Middle frontal gyrus (tissue), 1 donor: ENCODE data around the gene ETV3.

Experiments used
- DNase-seq: peaks from one replicate; pipeline ENCODE4 v3.0.0-alpha.2; 2015; ENCODE audit warnings: low spot score; ENCODE audit errors: extremely low spot score

ETV3 gene

GRCh38 chr1:157162345-157162744 lies 24.1 kb upstream of the ETV3 start:
- DNase-seq, result no peak

GRCh38 chr1:157161901-157162300 lies 23.7 kb upstream of the ETV3 start:
- no peak for DNase-seq

DNA sequence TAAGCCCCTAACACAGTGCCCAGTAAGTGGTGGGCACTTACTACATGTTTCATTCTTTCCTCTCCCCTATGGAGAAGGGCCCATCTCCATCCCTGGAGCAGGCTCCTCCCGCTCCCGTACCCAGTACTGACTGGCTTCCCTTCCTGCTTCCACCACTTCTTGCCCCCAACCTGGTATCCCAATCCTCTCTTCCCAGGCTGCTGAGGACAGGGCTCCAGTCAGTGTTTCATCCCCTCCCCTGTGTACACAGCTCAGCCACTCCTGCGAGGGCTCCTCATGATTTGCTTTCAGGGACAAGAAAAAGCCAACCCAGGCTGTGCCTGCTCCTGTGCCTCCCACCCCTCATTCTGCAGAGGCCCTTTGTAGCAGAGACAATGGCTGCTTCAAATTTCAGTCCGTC lies 20.8 kb upstream of the ETV3 start:
- DNase-seq, result no peak

- DNase-seq, result no peak
Observed at GRCh38 chr1:157157501-157158190, 19.5 kb upstream of the ETV3 start.

GRCh38 chr1:157156058-157156541 lies 17.9 kb upstream of the ETV3 start:
- no peak for DNase-seq

DNA sequence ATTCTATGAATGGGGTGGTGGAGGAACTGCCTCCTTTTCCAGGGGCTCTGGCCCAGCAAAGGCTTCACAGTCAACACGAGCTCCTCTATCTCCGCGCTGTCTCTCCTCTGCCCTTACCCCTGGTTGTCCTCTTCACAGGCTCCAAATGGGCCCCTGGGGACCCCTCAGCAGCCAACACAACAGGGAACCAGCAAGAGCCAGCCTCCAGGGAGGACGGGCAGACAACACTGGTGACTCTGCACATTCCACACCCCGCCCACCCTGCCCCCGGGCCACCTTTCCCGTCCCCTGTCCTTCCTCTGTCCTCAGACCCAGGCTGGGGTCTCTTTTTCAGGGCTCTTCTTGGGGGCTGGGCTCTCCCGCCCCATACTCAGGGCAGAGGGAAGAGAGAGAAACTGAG lies 17.5 kb upstream of the ETV3 start:
- DNase-seq, result no peak

GRCh38 chr1:157154940-157155514 lies 16.8 kb upstream of the ETV3 start:
- DNase-seq, result no peak

GRCh38 chr1:157154291-157154690 lies 16.1 kb upstream of the ETV3 start:
- DNase-seq, result no peak

- DNase-seq, result no peak
Observed at GRCh38 chr1:157153746-157154145, 15.6 kb upstream of the ETV3 start.

- DNase-seq, result no peak
Observed at GRCh38 chr1:157152510-157152909, 14.3 kb upstream of the ETV3 start.

- DNase-seq, result no peak
Observed at GRCh38 chr1:157151506-157151905, 13.3 kb upstream of the ETV3 start.

DNA sequence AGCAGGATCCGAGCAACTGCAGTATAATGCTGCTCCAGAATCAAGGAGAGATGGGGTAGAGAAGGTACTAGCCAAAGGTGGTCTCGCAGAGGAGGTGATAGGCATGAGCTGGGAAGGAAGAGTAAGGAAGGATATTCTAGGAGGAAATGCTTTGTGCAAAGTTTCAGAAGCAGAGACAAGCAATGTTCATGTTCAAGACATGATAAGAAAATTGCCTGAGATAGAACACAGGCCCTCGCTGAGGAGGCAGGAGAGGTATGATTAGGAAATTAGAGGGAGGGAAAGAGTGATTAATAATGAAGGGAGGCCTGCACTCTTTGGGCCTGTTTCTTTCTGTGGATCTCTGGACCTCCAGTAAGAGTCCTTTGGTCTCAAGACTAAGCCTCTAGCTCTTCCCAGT lies 12.9 kb upstream of the ETV3 start:
- no peak for DNase-seq

DNA sequence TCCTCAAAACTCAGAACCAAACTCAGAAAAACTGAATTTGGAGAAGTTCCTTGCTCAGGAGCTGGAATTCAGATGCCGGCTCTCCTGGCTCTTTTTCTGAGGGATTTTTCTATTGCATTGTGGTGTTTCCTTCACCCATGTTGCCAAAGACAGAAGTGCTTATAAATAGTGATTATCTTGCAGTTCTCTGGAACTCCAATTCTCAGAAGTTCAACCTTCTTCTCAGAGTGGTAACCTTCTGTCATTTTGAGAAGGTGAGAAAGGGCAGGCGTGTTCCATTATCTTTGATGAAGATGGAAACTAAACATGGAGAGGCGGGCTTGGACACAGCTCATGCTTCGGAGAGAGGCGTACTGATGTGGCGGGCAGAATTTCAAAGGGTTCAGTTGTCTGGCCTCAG lies 12.4 kb upstream of the ETV3 start:
- DNase-seq, result no peak

GRCh38 chr1:157147906-157148700 lies 9.9 kb upstream of the ETV3 start:
- DNase-seq, result no peak

DNA sequence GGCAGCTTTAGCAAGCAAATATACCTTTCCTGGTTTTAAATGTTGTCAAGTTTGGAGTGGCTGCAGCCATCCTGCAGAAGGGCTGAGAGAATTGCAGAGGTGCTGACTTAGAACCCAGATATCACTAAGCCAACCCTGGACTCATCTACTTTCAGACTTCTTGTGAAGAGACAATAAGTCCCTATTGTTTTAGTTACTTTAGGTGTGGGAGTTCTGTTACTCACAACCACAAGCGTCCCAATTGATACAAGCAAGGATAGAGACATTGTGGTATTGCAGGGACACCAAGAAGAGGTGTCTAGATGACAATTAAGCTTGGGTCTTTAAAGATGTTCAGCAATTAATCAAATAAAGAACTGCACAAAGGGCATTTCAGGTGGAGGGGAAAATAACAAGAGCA lies 8.8 kb upstream of the ETV3 start:
- DNase-seq, result no peak

DNA sequence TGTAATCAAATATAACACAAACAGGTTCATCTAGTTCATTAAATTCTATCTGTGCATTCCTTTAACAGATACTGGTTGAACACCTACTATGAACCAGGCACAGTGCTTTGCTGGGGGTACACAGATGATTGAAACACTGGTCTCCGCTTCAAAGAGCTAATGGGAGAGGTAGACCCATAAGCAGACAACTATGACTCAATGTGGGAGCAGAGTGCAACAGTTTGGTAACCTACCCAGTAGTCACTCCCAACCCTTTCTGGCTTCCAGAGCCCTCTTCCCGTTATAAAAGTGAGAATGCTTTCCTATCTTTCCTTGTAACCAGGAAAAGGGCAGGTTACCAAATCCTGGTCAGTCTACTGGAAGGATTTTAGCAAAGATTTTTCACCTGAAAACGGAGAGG lies 8.0 kb upstream of the ETV3 start:
- DNase-seq, result no peak

- no peak for DNase-seq
Observed at GRCh38 chr1:157145076-157145475, 6.9 kb upstream of the ETV3 start.

DNA sequence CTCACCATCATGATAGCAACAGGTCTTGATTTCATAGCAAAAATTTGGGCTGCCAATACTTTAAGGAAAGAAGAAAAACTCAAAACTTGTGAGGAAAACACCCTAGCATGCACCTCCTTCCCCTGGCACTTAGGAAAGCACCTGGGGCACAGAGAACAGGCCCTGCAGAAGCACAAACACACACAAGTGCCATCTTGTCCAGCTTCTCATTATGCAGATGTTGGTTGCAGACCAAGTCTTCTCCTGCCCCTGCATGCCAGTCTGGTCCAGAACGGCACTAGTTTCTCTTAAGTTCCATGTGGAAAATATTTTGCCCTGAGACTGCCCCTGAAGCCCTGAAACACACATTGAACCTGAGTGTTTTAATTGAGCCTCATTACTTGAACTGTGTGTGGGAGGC lies 6.3 kb upstream of the ETV3 start:
- no peak for DNase-seq

GRCh38 chr1:157142765-157143423 lies 4.7 kb upstream of the ETV3 start:
- DNase-seq, result no peak

DNA sequence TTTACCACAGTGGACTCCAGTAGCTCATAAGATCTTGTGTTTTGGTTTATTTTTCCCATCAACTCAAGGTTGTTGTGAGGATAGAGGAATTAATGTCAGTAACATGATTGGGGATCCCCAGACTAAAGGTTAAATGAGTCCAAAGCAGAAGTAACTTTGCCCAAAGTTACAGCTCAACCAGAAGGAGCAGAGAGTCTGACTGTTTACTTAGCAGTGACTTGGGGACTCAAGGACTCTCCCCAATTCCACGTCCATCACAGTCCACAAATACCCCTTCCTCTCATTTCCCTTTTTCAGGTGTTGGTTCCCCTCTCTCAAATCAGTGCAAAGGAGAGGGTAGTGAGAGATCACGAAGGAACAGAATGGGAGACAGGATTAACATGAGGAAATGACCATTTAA lies 4.0 kb upstream of the ETV3 start:
- DNase-seq, result no peak

DNA sequence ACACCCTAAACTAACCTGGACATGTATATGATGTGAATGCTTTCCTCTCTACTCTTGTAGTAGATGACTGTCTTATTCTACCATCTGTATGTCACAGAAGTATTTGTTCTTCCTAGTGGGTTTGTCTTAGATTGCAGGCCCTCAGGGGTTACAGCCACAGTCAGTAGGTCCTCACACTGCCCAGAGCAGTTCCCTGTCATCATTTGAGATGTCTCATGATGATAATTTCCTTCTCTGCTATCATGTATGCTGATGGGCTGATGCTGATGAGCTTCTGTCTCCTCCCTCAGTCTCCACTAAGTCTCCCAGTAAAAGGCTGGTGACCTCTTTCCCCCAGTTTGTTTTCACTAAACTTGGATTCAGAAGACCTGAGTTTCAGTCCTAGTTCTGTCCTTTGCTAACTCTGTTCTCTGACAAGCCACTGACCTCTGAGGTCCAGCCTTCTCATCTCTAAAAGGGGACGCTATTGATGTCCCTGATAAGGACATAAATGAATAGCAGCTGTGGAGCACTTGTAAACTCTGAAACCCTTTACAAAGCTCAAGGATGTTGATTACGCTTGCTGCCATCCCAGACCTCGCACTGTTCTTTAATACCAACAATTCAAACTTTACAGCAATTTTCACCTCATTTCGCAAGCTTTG lies 3.1 kb upstream of the ETV3 start:
- no peak for DNase-seq
